Astrocyte of the cerebellum (primary cell): ENCODE data around the gene GYS2.

Experiments
- DNase-seq: peaks from one replicate; pipeline ENCODE4 v3.0.0-alpha.2; 2011; ENCODE audit warnings: low read depth
- H3K4me3 ChIP-seq: 2 replicates; pipeline ENCODE4 v1.5.1; 2011; ENCODE audit warnings: mild to moderate bottlenecking, low read depth, low read length, moderate library complexity
- CTCF ChIP-seq: IDR thresholded peaks from 2 replicates; pipeline ENCODE4 v1.5.1; 2012; ENCODE audit warnings: low read length, low read depth, moderate library complexity, mild to moderate bottlenecking; ENCODE audit errors: missing control alignments
- in situ Hi-C: cut with HindIII; loops from 2 replicates; pipeline ENCODE4 v1.10.0; 2017; ENCODE audit warnings: low sequenced_read_pairs

Gene GYS2

GRCh38 chr12:21627924-21628323, 23.3 kb upstream of the GYS2 start:
- in situ Hi-C loops: no loop called here
- H3K4me3 ChIP-seq: no peak overlapping the region
- no peak for DNase-seq
- no peak for TF ChIP-seq CTCF

DNA sequence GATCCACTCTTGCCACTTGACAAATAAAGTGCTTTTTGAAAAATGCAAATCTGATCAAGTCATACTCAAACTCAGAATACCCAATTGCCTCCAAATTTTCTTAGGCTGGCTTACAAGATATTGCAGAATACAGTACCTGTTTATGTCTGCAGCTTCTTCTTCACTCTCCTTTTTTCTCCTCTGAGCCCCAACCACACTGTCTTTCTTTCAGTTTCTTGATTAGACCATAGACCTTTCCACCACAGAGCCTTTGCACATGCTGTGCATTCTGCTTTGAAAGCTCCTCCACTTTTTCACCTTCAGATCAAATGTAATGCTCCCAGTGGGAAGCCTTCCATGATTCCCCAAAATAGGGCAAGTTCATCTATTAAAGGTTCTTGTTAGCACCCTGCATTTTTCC, 13.9 kb upstream of the GYS2 start:
- TF ChIP-seq CTCF: no peak
- no peak for DNase-seq
- in situ Hi-C loops: no loop called here
- no peak overlapping the region for H3K4me3 ChIP-seq

GRCh38 chr12:21617030-21617429, 12.4 kb upstream of the GYS2 start:
- no peak for DNase-seq
- in situ Hi-C loops: no loop called here
- no peak overlapping the region for H3K4me3 ChIP-seq
- no peak for TF ChIP-seq CTCF

DNA sequence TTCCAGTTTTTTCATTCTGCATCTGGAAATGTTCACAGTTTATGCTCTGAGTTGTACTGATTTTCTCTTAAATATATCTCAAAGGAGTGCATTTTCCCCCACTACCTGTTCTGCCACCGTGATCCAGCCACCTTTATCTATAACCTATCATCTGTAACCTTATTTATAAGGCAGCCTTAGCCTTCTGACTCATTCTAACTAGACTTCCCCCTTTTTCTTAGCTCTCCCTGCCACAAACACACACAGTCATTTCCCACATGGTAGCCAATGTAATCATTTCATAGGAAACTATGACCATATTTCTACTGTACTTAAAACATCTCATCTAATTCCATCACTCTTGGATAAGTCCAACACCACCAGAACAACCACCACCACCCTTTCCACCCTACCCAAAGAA, 10.8 kb upstream of the GYS2 start:
- no peak for DNase-seq
- no peak for TF ChIP-seq CTCF
- in situ Hi-C loops: no loop called here
- no peak overlapping the region for H3K4me3 ChIP-seq

GRCh38 chr12:21614506-21614905, 9.9 kb upstream of the GYS2 start:
- DNase-seq: no peak
- no peak overlapping the region for H3K4me3 ChIP-seq
- in situ Hi-C loops: no loop called here
- TF ChIP-seq CTCF: no peak

GRCh38 chr12:21613931-21614330, 9.3 kb upstream of the GYS2 start:
- H3K4me3 ChIP-seq: no peak overlapping the region
- no peak for TF ChIP-seq CTCF
- in situ Hi-C loops: no loop called here
- no peak for DNase-seq

DNA sequence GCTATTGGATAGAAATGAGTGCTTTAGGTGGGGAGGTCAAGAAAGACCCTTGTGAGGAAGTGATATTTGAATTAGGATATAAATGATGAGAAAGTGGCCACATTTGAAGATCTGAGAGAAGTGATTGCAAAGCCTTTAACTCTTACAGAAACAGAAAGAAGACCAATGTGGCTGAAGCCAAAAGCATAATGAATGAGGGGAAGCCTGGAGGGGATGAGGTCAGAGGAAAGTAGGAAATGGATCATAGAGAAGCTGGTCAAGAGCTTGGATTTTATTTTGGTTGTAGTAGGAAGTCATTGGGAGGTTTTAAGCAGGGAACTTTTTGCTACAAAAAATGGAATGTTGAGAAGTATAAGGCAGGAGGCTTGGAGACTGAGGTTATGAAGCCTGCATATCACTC, 3.5 kb upstream of the GYS2 start:
- DNase-seq: no peak
- no peak for TF ChIP-seq CTCF
- in situ Hi-C loops: no loop called here

More for the DNA sequence above, 3.5 kb upstream of the GYS2 start:
- H3K4me3 ChIP-seq: no peak overlapping the region
